Kidney epithelial cell (primary cell): Measurements from ENCODE around the gene TRPM3. TPM values are rescaled to one million over a fixed set of nuclear protein-coding genes. Genes with fewer than 3 reads are reported as not detected.

Experiments
- DNase-seq: peaks from one replicate; pipeline ENCODE4 v3.0.0-alpha.2; 2010; ENCODE audit warnings: low read depth
- H3K27me3 ChIP-seq: 2 replicates; pipeline ENCODE4 v1.6.0; 2011; ENCODE audit warnings: low read length; ENCODE audit not compliant: control insufficient read depth, insufficient read depth
- H3K36me3 ChIP-seq: 2 replicates; pipeline ENCODE4 v1.5.1; 2011; ENCODE audit warnings: low read length; ENCODE audit not compliant: control insufficient read depth, insufficient read depth
- H3K4me3 ChIP-seq: 2 replicates; pipeline ENCODE4 v1.5.1; 2011; ENCODE audit warnings: low read depth, mild to moderate bottlenecking, control low read depth, low read length
- total RNA-seq: library from RNA; depleted of rRNA; stranded (reverse); fragments of >200 nt; gene quantifications from 2 replicates; pipeline ENCODE4 v1.2.3, GENCODE V29; 2015
- TF ChIP-seq, protein P1 (sequence below): IDR thresholded peaks from 2 replicates; pipeline ENCODE4 v1.5.1; 2011; ENCODE audit warnings: mild to moderate bottlenecking, moderate library complexity, low read length, control low read depth, inconsistent platforms; ENCODE audit not compliant: insufficient read depth, poor library complexity, severe bottlenecking

Gene TRPM3
- total RNA-seq = 0.07 TPM in 1 of 2 replicates, not detected in the other

DNA sequence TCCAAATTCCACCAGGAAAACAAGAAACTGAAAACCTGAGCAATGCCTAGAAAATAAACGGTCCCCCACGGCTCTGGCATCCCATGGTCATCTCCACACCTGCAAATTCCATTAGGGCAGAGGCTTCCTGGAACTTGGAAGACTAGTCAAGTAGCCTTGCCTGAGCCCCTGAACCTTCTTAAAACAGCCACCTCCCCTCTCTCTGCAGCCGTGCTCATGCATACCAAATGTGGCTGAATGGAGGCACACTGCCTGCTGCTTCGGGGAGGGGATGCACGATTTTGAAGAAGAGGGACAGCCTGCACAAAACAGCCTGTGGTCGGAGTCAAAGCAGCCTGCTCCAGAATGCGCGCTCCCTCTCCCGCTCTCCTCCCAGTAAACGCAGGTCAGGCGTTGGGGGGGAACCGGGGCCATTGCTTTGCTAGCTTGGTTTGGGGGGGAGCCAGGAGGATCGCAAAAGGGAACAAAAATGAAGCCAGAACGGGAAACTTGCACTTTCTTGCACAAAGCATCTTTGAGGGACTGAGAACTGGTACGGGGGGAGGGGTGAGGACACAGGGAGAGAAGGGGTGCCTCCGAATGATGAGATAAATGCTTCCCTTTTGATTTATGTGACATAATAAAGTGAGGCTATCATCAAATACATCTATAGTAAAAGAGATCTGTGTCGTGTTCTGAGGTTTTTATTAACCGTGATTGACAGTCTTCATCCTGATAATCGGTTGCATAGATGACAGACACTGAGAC, at the start of gene TRPM3:
Gene TRPM3, minus strand, starts transcription at position 347 of the 747 bp plus-strand sequence. Its CDS starts 267 bp downstream, at position 80.
- no peak for DNase-seq
- no peak within 1 kb of the TSS for H3K4me3 ChIP-seq
- TF ChIP-seq, protein P1, sequence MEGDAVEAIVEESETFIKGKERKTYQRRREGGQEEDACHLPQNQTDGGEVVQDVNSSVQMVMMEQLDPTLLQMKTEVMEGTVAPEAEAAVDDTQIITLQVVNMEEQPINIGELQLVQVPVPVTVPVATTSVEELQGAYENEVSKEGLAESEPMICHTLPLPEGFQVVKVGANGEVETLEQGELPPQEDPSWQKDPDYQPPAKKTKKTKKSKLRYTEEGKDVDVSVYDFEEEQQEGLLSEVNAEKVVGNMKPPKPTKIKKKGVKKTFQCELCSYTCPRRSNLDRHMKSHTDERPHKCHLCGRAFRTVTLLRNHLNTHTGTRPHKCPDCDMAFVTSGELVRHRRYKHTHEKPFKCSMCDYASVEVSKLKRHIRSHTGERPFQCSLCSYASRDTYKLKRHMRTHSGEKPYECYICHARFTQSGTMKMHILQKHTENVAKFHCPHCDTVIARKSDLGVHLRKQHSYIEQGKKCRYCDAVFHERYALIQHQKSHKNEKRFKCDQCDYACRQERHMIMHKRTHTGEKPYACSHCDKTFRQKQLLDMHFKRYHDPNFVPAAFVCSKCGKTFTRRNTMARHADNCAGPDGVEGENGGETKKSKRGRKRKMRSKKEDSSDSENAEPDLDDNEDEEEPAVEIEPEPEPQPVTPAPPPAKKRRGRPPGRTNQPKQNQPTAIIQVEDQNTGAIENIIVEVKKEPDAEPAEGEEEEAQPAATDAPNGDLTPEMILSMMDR = no peak
- H3K36me3 ChIP-seq = no peaks in the 10 kb centered on the region
- peaks cover 23% of the 10 kb centered on the region for H3K27me3 ChIP-seq

DNA sequence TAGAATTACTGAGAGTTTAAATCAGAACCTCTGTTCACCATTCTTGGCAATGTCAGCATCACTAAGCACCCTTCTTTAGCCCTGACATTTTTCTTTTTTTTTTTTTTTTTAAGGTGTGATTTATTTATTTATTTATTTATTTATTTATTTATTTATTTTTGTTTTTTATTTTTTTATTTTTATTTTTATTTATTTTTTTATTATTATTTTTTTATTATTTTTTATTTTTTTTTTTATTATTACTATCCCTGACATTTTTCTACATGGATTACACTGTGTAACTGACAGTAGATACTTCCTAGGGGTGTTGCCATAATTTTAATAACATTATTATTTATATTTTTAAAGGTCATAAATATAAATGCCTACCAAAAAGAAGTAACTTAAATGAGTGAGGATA, 47.0 kb upstream of the TRPM3 start:
- DNase-seq = no peak
- Histone ChIP-seq H3K4me3 (no peak overlapping the region), H3K27me3 (no peaks in the 10 kb centered on the region), H3K36me3 (no peaks in the 10 kb centered on the region)
- TF ChIP-seq, protein P1 = no peak

DNA sequence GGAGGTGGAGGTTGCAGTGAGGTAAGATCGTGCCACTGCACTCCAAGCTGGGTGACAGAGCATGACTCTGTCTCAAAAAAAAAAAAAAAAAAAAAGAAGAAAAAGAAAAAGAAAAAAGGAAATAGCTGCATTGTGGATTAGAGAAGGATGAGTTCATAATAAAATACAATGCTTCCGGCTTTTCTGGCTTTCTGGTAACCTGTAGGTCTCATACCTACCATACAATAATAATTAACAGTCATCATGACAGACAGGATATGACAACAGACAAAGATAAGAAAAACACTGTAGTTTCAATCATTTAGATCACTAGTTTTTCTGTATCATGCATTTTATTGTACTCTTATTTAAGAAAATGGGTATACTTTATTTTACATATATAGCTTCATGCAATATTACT, 40.7 kb upstream of the TRPM3 start:
- no peaks in the 10 kb centered on the region for H3K27me3 ChIP-seq
- TF ChIP-seq, protein P1 = no peak
- H3K4me3 ChIP-seq = no peak overlapping the region
- DNase-seq = no peak
- no peaks in the 10 kb centered on the region for H3K36me3 ChIP-seq

- DNase-seq = no peak
- no peak overlapping the region for H3K4me3 ChIP-seq
- no peaks in the 10 kb centered on the region for H3K36me3 ChIP-seq
- no peaks in the 10 kb centered on the region for H3K27me3 ChIP-seq
- TF ChIP-seq, protein P1 = no peak
Measured at GRCh38 chr9:71157731-71158130, 36.3 kb upstream of the TRPM3 start.

GRCh38 chr9:71147368-71147767, 25.9 kb upstream of the TRPM3 start:
- TF ChIP-seq, protein P1 = no peak
- no peak for DNase-seq
- no peaks in the 10 kb centered on the region for H3K27me3 ChIP-seq
- H3K36me3 ChIP-seq = no peaks in the 10 kb centered on the region
- no peak overlapping the region for H3K4me3 ChIP-seq

- no peaks in the 10 kb centered on the region for H3K27me3 ChIP-seq
- no peaks in the 10 kb centered on the region for H3K36me3 ChIP-seq
- no peak overlapping the region for H3K4me3 ChIP-seq
- TF ChIP-seq, protein P1 = no peak
- no peak for DNase-seq
Measured at GRCh38 chr9:71146511-71146910, 25.1 kb upstream of the TRPM3 start.
